Stimulated activated CD4-positive, alpha-beta T cell treated with anti-CD3 and anti-CD28 coated beads, TNF-alpha, amount 100 ng/mL, for 24 hours (primary cell): ENCODE measurements around the gene CKM.
"Not testable (repeated sequence)": the region's sequence is repeated elsewhere in the genome, so short reads cannot be mapped to it uniquely, and the experiment has no call there.

ENCODE experiments used
- DNase-seq, 3 experiments: peaks; one replicate each; pipeline ENCODE4 v3.0.0-alpha.2; 2020; ENCODE audit warnings: low read depth in 3 of 3

Gene CKM

GRCh38 chr19:45320997-45321775, 1.5 kb downstream of the CKM start:
- no peak for DNase-seq

GRCh38 chr19:45315304-45315703, 7.4 kb downstream of the CKM start:
- no peak for DNase-seq

GRCh38 chr19:45314708-45315245, 7.9 kb downstream of the CKM start:
- DNase-seq = no peak

GRCh38 chr19:45312285-45312684, 10.4 kb downstream of the CKM start:
- not testable (repeated sequence) for DNase-seq

- DNase-seq = no peak
Observed at GRCh38 chr19:45311621-45312020, 11.1 kb downstream of the CKM start.

GRCh38 chr19:45309322-45309721, 13.4 kb downstream of the CKM start:
- not testable (repeated sequence) for DNase-seq

GRCh38 chr19:45307361-45307760, 15.3 kb downstream of the CKM start:
- DNase-seq = no peak

GRCh38 chr19:45306518-45307027, 16.1 kb downstream of the CKM start:
- DNase-seq = no peak

GRCh38 chr19:45306040-45306439, 16.6 kb downstream of the CKM start:
- DNase-seq = no peak

GRCh38 chr19:45305421-45305820, 17.3 kb downstream of the CKM start:
- no peak for DNase-seq

GRCh38 chr19:45305007-45305406, 17.7 kb downstream of the CKM start:
- no peak for DNase-seq

- no peak for DNase-seq
Observed at GRCh38 chr19:45304141-45304926, 18.3 kb downstream of the CKM start.

- DNase-seq = no peak
Observed at GRCh38 chr19:45303269-45304060, 19.2 kb downstream of the CKM start.

GRCh38 chr19:45302416-45302815, 20.3 kb downstream of the CKM start:
- DNase-seq = no peak

- no peak for DNase-seq
Observed at GRCh38 chr19:45299719-45300118, 23.0 kb downstream of the CKM start.

GRCh38 chr19:45298264-45298663, 24.4 kb downstream of the CKM start:
- no peak for DNase-seq

- no peak for DNase-seq
Observed at GRCh38 chr19:45297674-45298073, 25.0 kb downstream of the CKM start.

GRCh38 chr19:45296355-45296754, 26.3 kb downstream of the CKM start:
- DNase-seq = no peak

- no peak for DNase-seq
Observed at GRCh38 chr19:45295873-45296272, 26.8 kb downstream of the CKM start.

- DNase-seq = no peak
Observed at GRCh38 chr19:45294291-45295029, 28.2 kb downstream of the CKM start.

GRCh38 chr19:45293682-45294081, 29.0 kb downstream of the CKM start:
- DNase-seq = peak in 1 of 3 experiments; percentile 36
